Hepatocyte (in vitro differentiated cells): ENCODE data around the gene INHBC.

Experiments used
- EZH2phosphoT487 ChIP-seq: fragments of 200-600 bp; sonication (generic); IDR thresholded peaks from one replicate; pipeline ENCODE4 v1.6.1; 2018; ENCODE audit warnings: antibody characterized with exemption, mild to moderate bottlenecking, low read depth, moderate library complexity; ENCODE audit not compliant: unreplicated experiment, severe bottlenecking
- TF ChIP-seq, protein P1 (sequence below): fragments of 200-600 bp; sonication (generic); IDR thresholded peaks from 2 replicates; pipeline ENCODE4 v1.5.1; 2016; ENCODE audit warnings: antibody characterized with exemption, mild to moderate bottlenecking; ENCODE audit not compliant: poor library complexity

DNA sequence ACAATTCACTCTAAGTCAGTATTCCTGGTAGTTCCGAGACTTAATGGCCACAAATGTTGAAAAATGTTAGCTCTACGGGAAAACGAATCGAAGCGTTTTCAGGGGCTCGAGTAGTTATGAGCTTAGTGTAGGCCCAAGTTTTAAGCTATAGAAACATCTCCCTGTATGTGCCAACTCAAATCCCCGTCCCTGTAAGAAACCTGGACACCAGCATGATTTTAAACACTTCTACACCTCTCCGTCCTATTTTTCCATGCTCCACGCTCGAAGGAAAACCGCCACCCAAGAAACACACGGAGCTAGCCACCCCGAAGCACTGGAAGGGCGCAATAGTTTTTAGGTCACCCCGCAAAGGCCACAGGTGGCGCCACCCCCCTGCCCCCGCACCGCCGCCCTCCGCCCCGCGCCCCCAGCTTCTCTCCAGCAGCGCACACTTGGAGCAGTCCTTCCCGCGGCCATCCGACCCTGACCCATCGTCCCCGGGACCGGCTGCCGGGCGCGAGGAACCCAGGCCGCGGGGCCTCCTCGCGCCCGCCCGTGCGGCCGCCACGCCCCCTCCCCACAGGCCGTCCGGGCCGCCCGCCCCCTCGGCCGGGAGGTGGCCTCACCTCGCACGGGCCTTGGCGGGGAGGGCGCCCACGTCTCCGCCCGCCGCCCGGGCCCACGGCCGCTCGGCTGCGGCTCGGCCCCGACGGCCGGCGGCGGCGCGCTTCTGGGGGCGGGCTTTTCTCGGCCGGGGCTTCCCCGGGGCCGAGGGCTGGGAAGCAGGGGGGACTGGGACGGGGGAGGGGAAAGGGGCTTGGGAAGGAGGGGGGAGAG lies 4.3 kb upstream of the INHBC start:
- TF ChIP-seq, protein P1, sequence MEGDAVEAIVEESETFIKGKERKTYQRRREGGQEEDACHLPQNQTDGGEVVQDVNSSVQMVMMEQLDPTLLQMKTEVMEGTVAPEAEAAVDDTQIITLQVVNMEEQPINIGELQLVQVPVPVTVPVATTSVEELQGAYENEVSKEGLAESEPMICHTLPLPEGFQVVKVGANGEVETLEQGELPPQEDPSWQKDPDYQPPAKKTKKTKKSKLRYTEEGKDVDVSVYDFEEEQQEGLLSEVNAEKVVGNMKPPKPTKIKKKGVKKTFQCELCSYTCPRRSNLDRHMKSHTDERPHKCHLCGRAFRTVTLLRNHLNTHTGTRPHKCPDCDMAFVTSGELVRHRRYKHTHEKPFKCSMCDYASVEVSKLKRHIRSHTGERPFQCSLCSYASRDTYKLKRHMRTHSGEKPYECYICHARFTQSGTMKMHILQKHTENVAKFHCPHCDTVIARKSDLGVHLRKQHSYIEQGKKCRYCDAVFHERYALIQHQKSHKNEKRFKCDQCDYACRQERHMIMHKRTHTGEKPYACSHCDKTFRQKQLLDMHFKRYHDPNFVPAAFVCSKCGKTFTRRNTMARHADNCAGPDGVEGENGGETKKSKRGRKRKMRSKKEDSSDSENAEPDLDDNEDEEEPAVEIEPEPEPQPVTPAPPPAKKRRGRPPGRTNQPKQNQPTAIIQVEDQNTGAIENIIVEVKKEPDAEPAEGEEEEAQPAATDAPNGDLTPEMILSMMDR, result peak; percentile 24
- TF ChIP-seq EZH2phosphoT487, result no peak
